GM19351 (cell line): ENCODE data around the gene ARHGEF9.
"Not testable (repeated sequence)": the region's sequence is repeated elsewhere in the genome, so short reads cannot be mapped to it uniquely, and the experiment has no call there.

Experiments
- ATAC-seq: cut with Tn5 transposase; IDR thresholded peaks from one replicate; pipeline ENCODE4 v1.9.1; 2021; ENCODE audit warnings: mild to moderate bottlenecking, moderate library complexity; ENCODE audit not compliant: unreplicated experiment

ARHGEF9 gene

GRCh38 chrX:63664741-63665140, 120.3 kb downstream of the ARHGEF9 start:
- no peak for ATAC-seq

DNA sequence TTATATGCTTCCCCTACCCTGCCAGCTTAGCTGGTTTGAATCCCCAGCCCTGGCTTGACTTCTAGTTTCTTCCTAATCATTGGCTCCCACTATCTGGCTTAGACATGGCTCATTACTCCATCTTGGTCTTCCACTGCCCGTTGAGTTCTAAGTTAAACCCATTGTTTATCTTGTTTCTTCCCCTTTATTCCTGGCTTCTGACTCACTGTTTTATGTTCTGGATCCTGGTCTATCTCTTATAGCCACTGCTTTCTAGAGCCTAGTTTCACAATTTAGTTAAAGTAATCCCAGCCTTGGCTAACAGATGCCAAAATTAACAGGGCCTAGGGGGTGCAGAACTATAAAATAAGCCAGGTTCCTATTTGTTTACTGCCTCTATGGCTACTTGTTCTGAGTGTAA, 120.9 kb downstream of the ARHGEF9 start:
- no peak for ATAC-seq

DNA sequence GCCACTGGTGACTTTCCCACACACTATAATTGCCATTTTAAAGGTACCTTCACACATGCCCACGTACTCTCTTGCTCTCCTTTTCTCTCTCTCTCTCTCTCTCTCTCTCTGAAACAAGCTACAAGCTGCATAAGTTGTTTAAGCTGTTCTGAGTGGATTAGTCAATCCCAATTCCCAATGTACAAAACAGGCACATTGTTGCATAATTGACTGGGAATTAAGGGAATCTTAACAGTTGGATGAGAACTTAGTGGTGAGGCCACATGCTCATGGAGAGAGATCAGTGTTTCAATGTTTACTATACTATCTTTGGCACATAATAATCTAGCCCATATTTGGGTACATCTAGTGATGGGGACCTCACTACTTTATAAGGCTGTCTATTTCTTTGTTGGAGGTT, 123.3 kb downstream of the ARHGEF9 start:
- no peak for ATAC-seq

DNA sequence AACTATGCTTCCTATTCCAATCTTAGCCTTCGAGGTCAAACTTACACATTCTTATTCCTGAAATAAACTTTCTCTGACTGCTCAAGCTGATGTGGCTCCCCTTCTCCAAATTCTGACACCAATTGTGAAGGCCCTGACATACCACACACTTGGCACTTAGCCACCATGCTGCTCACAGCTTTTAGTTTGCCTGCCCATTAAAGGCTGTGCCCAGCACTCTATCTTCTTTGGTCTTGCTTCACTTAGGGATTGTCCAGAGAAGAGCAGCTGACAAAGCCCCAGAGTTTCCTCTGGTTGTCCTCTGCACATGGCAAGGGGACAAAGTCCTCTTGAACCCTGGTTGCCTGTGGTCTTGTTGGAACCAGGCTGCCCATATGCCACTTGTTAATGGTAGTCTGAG, 126.1 kb downstream of the ARHGEF9 start:
- no peak for ATAC-seq

GRCh38 chrX:63657821-63658220, 127.2 kb downstream of the ARHGEF9 start:
- ATAC-seq = no peak

GRCh38 chrX:63656871-63657580, 128.0 kb downstream of the ARHGEF9 start:
- ATAC-seq = no peak

- ATAC-seq = no peak
These were observed 132.8 kb downstream of the ARHGEF9 start for GRCh38 chrX:63652086-63652765.

- ATAC-seq = not testable (repeated sequence)
These were observed 139.3 kb downstream of the ARHGEF9 start for GRCh38 chrX:63645748-63646147.

DNA sequence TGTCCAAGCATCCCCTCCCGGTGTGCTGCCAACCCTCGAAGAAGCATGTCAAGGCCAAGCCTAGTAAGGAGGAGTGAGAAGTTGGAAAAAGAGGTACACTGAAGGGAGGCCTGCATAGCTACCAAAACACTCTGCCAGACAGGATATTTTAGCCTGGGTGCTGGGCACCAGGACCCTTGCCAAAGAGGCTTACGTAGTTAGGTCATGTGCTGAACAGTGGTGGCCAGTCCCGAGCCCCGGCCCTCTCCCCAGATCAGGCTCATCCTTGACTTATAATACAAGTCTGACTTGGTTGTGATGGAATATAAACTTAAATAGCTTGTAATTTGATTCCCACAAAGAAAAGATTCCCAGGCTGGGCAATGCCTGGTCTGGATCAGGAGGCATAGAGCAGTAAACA, 149.3 kb downstream of the ARHGEF9 start:
- no peak for ATAC-seq

- no peak for ATAC-seq
These were observed 171.4 kb downstream of the ARHGEF9 start for GRCh38 chrX:63613531-63614028.

- ATAC-seq = no peak
These were observed 199.1 kb downstream of the ARHGEF9 start for GRCh38 chrX:63585936-63586335.
